ENCODE data around the gene ZCWPW1.
"Not testable (repeated sequence)": the region's sequence is repeated elsewhere in the genome, so short reads cannot be mapped to it uniquely, and the experiment has no call there.

Gene ZCWPW1

DNA sequence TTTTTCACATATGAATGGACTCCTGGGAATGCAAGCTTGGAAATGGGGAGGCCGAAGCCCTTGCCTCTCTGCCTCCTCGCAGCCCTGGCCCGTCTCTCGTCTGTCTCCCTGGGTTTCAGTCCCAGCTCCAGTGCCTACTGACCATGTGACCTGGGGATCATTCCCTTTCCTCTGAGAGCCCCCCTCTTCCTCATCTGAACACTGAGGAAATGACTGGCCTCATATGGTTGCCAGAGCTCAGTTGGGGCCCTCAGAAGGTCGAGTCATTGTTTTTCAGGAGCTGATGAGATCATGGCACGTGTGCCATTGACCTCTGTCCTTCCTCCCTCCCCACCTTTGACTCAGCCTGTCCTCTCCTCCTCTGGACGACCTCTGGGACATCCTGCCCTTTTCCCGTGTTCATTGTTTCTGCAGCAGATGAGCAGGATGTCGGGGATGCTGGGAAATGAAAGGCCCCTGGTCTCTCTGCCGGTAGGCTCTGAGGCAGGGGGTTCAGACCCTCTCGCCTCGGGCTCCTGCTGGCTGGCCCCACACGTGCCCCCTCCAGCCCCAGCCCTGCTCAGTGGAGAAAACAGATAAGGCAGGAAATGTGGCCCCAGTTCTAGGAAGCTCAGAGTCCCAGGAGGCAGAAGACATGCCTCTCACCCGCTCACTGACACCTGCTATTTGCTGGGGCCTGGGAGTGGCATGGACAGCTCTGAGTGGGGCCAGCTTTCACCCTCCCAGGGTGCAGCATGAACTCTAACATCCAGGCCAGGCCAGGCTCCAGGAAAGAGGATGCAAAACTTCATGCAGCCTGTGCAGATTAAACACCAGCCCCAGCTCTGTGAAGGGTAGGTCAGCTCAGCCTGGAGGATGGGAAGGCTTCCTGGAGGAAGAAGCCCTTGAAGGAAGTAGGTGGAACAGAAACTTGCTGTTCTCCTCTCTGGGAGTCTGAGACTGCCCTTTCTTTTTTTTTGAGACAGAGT is 16.1 kb upstream of the ZCWPW1 start:
- H3K4me3 ChIP-seq (ENCODE audit: low read depth, low read length) = no peak overlapping the region
- in situ Hi-C loops (cut with HindIII; ENCODE audit: low sequenced_read_pairs) = no loop called here
- DNase-seq (ENCODE audit: low read depth) = no peak
- TF ChIP-seq, protein P1, sequence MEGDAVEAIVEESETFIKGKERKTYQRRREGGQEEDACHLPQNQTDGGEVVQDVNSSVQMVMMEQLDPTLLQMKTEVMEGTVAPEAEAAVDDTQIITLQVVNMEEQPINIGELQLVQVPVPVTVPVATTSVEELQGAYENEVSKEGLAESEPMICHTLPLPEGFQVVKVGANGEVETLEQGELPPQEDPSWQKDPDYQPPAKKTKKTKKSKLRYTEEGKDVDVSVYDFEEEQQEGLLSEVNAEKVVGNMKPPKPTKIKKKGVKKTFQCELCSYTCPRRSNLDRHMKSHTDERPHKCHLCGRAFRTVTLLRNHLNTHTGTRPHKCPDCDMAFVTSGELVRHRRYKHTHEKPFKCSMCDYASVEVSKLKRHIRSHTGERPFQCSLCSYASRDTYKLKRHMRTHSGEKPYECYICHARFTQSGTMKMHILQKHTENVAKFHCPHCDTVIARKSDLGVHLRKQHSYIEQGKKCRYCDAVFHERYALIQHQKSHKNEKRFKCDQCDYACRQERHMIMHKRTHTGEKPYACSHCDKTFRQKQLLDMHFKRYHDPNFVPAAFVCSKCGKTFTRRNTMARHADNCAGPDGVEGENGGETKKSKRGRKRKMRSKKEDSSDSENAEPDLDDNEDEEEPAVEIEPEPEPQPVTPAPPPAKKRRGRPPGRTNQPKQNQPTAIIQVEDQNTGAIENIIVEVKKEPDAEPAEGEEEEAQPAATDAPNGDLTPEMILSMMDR (IDR thresholded peaks at IDR 0.05; ENCODE audit: low read depth, low read length, missing control alignments) = no peak

DNA sequence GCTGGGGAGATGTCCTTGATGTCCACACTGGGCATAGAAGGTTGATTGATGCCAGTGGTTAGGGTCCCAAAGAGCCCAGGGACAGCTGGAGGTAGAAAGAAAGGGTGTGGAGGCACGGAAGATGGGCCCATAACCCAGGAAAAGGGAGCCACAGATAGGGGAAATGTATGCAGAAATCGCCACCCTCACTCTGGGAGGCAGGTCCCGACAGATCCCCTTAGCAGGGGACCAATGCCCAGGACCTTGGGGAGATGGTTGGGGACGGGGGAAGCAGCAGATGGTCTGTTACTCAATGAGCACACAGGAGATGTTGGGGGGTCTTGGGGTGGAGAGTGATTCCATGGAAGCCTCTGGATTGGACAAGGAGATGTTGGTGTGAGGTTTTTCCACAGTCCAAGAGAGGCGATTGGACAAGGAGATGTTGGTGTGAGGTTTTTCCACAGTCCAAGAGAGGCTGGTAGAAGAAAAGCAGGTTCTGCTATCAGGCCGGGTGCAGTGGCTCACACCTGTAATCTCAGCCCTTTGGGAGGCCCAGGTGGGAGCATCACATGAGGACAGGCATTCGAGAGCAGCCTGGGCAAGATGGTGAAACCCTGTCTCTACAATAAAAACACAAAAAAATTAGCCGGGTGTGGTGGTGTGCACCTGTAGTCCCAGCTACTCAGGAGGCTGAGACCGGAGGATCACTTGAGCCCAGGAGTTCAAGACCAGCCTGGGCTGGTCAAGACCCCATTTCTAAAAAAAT is 14.8 kb upstream of the ZCWPW1 start:
- no peak overlapping the region for H3K4me3 ChIP-seq (ENCODE audit: low read depth, low read length)
- no peak for DNase-seq (ENCODE audit: low read depth)
- TF ChIP-seq, protein P1 (IDR thresholded peaks at IDR 0.05; ENCODE audit: low read depth, low read length, missing control alignments) = no peak
- in situ Hi-C loops (cut with HindIII; ENCODE audit: low sequenced_read_pairs) = no loop called here

DNA sequence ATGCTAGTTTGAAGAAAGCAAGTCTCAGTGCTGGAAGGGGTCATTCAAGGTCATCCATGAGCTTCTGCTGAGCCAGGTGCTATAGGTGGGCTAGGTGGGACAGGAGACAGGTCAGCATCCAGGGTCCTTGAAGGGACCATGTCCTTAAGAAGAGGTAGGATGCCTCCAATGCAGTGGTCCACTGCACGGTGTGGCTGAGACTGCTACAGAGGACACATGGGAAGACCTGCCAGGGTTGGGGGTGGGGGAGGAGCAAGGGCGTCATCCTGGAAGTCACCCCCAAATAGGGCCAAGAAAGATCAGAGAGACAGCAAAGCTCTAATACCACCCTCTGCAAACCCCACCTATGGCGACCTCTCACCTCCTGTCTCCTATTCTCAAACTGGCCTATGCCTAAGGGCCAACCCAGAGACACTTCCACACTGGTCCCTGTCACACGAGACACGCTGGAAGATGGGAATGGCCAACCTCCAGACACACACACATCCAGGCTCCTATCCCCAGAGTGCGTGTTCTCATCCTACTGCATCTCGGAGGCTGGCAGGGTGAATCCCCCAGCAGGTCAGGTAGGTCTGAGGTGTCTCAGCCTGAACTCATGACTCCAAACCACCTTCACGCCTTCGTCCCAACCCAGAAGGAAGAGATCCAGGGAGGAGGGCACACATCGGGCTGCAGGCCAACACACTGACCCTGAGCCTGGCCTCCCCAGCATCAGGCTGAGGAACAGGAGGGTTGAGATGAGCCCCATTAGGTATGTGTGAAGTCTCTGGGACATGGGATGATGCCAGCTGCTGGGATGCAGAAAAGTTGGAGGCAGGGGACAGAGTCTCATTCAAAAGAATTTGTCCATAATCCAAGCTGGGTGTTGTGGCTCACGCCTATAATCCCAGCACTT is 13.4 kb upstream of the ZCWPW1 start:
- TF ChIP-seq, protein P1 (IDR thresholded peaks at IDR 0.05; ENCODE audit: low read depth, low read length, missing control alignments) = no peak
- no peak overlapping the region for H3K4me3 ChIP-seq (ENCODE audit: low read depth, low read length)
- in situ Hi-C loops (cut with HindIII; ENCODE audit: low sequenced_read_pairs) = no loop called here
- no peak for DNase-seq (ENCODE audit: low read depth)

DNA sequence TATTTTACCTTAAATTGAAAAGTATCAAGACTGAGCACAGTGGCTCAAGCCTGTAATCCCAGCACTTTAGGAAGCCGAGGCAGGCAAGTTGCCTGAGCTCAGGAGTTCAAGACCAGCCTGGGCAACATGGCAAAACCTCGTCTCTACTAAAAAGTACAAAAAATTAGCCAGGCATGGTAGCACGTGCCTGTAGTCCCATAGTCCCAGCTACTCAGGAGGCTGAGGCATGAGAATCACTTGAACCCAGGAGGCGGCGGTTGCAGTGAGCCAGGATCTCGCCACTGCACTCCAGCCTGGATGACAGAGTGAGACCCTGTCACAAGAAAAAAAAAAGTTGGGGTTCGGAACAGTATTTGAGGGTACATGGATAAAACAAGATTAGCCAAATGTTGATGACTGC is 10.7 kb upstream of the ZCWPW1 start:
- DNase-seq (ENCODE audit: low read depth); in situ Hi-C loops (cut with HindIII; ENCODE audit: low sequenced_read_pairs); H3K4me3 ChIP-seq (ENCODE audit: low read depth, low read length): not testable (repeated sequence)

DNA sequence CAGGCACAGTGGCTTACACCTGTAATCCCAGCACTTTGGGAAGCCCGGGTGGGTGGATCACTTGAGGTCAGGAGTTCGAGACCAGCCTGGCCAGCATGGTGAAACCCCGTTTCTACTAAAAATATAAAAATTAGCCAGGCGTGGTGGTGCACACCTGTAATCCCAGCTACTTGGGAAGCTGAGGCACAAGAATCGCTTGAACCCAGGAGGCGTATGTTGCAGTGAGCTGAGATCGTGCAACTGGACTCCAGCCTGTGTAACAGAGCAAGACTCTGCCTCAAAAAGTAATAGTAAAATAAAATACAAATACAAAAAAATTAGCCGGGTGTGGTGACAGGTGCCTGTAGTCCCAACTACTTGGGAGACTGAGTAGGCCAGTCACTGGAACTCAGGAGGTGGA is 10.2 kb upstream of the ZCWPW1 start:
- DNase-seq (ENCODE audit: low read depth); H3K4me3 ChIP-seq (ENCODE audit: low read depth, low read length); in situ Hi-C loops (cut with HindIII; ENCODE audit: low sequenced_read_pairs): not testable (repeated sequence)

DNA sequence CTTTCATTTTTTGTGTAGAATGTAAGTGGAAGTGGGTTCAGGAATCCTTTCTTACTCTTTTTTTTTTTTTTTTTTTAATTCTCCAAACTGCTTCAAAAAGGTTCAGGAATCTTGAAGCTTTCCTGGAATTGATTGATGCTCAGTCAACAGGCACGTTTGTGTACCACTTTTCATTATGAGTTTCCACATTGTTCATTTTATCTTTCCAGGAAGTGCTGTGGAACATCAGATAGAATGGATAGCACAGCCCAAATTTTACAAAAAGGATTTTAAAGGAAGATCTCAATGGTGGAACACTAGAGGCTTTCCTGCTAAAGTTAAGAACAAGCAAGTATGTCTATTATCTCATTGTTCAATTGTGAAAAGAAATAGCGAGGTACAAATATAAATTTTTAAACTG is 9.7 kb upstream of the ZCWPW1 start:
- DNase-seq (ENCODE audit: low read depth) = no peak
- TF ChIP-seq, protein P1 (IDR thresholded peaks at IDR 0.05; ENCODE audit: low read depth, low read length, missing control alignments) = no peak
- no peak overlapping the region for H3K4me3 ChIP-seq (ENCODE audit: low read depth, low read length)
- in situ Hi-C loops (cut with HindIII; ENCODE audit: low sequenced_read_pairs) = no loop called here

All from astrocyte of the cerebellum (primary cell).